Transverse colon (tissue), 4 donors: Measurements from ENCODE around the gene C16orf54. TPM values are rescaled to one million over a fixed set of nuclear protein-coding genes. Genes with fewer than 3 reads are reported as not detected.
"Not testable (repeated sequence)": the region's sequence is repeated elsewhere in the genome, so short reads cannot be mapped to it uniquely, and the experiment has no call there.

Source experiments
- DNase-seq: peaks from one replicate; pipeline ENCODE4 v3.0.0-alpha.2; 2019
- H3K27ac ChIP-seq, 4 donors: fragments of 200-600 bp; sonication (generic); 2 replicates each; pipeline ENCODE4 v1.5.1; 2016 to 2018; ENCODE audit warnings: inconsistent platforms in 4 of 4
- H3K27me3 ChIP-seq: fragments of 200-600 bp; sonication (generic); 2 replicates; pipeline ENCODE4 v1.5.1; 2017; ENCODE audit warnings: inconsistent platforms
- H3K36me3 ChIP-seq, 4 donors: fragments of 200-600 bp; sonication (generic); 2 replicates each; pipeline ENCODE4 v1.5.1; 2017 to 2019; ENCODE audit warnings: inconsistent platforms in 4 of 4
- H3K4me1 ChIP-seq, 4 donors: fragments of 200-600 bp; sonication (generic); 2 replicates each; pipeline ENCODE4 v1.5.1; 2017 to 2020; ENCODE audit warnings: inconsistent platforms in 4 of 4
- H3K4me3 ChIP-seq, 4 donors: fragments of 200-600 bp; sonication (generic); 1 replicate in 1 of 4; 2 replicates in 3 of 4; pipeline versions ENCODE4 v1.5.1 to v1.6.1; 2017 to 2019; ENCODE audit warnings: inconsistent platforms in 4 of 4
- H3K9me3 ChIP-seq, 2 donors: fragments of 200-600 bp; sonication (generic); 2 replicates each; pipeline ENCODE4 v1.5.1; 2017 to 2019; ENCODE audit warnings: inconsistent platforms in 2 of 2
- EP300 ChIP-seq: sonication (generic); formaldehyde crosslinking; IDR thresholded peaks from one replicate; pipeline ENCODE4 v1.6.1; 2017; ENCODE audit warnings: antibody characterized with exemption, low read depth
- POLR2A ChIP-seq: fragments of 450-650 bp; IDR thresholded peaks from one replicate; pipeline ENCODE4 v1.6.1; 2016; ENCODE audit warnings: antibody characterized with exemption, mild to moderate bottlenecking, moderate library complexity
- POLR2AphosphoS5 ChIP-seq, 3 donors: sonication (generic); formaldehyde crosslinking; IDR thresholded peaks; one replicate each; pipeline ENCODE4 v1.6.1; 2016; ENCODE audit warnings: antibody characterized with exemption in 3 of 3
- WGBS, 2 donors: methylation state at CpG; one replicate each; pipeline ENCODE4 v1.1.5; 2018; ENCODE audit warnings: low coverage in 1 of 2; 5-methylcytosine and 5-hydroxymethylcytosine counted together
- in situ Hi-C, 4 donors: fragments of 200-750 bp; cut with MboI; loops; one replicate each; pipeline versions ENCODE4 v1.15.0 to v1.15.1; 2017; ENCODE audit warnings: low sequenced_read_pairs in 3 of 4, low pct_ligation_motif_present in 1 of 4, low pct_unique_long_range_greater_than_20kb in 1 of 4
- intact Hi-C: fragments of 100-400 bp; cut with DNase I; formaldehyde crosslinking; loops from one replicate; pipeline ENCODE4 v1.15.1; 2023; ENCODE audit warnings: low total_unique reads
- total RNA-seq, 4 donors: library from RNA; depleted of rRNA; stranded (reverse); fragments of >200 nt; gene quantifications; one replicate each; pipeline ENCODE4 v1.1.0, GENCODE V29; 2016
- TF ChIP-seq, protein P1 (sequence below), 5 experiments: fragments of 200-600 bp in 3 of 5; fragments of 450-650 bp in 2 of 5; sonication (generic) in 3 of 5; IDR thresholded peaks; 1 replicate in 2 of 5; 2 replicates in 3 of 5; pipeline ENCODE4 v1.5.1; 2016 to 2017; ENCODE audit warnings: antibody characterized with exemption in 5 of 5, inconsistent platforms in 3 of 5, mild to moderate bottlenecking in 2 of 5, moderate library complexity in 1 of 5

C16orf54 gene
- total RNA-seq, 4 donors from 2014 or later = 3.0 to 8.2 (median 3.8) TPM; not detected in 1

GRCh38 chr16:29740630-29741015 lies 5.2 kb downstream of the C16orf54 start:
- H3K4me3 ChIP-seq, intact Hi-C loops, in situ Hi-C loops, H3K27me3 ChIP-seq, H3K9me3 ChIP-seq, H3K36me3 ChIP-seq: not testable (repeated sequence)
- Histone ChIP-seq H3K4me1 (peaks cover 13 to 91% (median 56%) of the 10 kb centered on the region in 4 donors), H3K27ac (peak overlapping the region; percentile 74 to 85 (median 82))
- 35% methylated on average over 11 of the region's 11 CpGs; no CpG with 5 or more reads in 1 of the 2 donors for WGBS, 2 donors
- peak; percentile 23 for TF ChIP-seq EP300
- TF ChIP-seq POLR2A = peak; percentile 37
- peak in 2 of 3 donors; percentile 4 to 40 for TF ChIP-seq POLR2AphosphoS5 (IDR thresholded peaks at IDR 0.05)
- peak; percentile 51 for DNase-seq

DNA sequence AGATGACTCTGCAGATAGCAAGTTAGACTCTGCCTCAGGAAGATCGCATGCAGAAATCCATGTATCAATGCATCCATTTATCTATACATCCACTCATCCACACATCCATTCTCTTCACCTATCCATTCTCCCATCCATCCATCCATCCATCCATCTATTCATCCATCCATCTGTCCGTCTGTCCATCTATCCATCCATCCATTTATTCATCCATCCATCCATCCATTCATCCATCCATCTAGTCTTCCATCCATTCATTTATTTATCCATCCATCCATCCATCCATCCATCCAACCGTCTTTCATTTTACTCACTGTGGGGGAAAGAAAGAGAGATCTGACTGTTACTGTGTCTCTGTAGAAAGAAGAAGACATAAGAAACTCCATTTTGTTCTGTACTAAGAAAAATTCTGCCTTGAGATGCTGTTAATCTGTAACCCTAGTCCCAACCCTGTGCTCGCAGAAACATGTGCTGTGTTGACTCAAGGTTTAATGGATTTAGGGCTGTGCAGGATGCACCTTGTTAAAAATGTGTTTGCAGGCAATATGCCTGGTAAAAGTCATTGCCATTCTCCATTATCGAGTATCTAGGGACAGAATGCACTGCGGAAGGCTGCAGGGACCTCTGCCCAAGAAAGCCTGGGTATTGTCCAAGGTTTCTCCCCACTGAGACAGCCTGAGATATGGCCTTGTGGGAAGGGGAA lies 5.7 kb downstream of the C16orf54 start:
- Histone ChIP-seq H3K4me1 (peaks cover 13 to 93% (median 53%) of the 10 kb centered on the region in 4 donors), H3K27ac (peak overlapping the region; percentile 74 to 85 (median 82))
- in situ Hi-C loops, H3K27me3 ChIP-seq, H3K36me3 ChIP-seq, intact Hi-C loops, H3K9me3 ChIP-seq, H3K4me3 ChIP-seq: not testable (repeated sequence)
- peak; percentile 38 for DNase-seq
- 57 to 59% methylated on average over 4 to 6 of the region's 6 CpGs for WGBS, 2 donors

DNA sequence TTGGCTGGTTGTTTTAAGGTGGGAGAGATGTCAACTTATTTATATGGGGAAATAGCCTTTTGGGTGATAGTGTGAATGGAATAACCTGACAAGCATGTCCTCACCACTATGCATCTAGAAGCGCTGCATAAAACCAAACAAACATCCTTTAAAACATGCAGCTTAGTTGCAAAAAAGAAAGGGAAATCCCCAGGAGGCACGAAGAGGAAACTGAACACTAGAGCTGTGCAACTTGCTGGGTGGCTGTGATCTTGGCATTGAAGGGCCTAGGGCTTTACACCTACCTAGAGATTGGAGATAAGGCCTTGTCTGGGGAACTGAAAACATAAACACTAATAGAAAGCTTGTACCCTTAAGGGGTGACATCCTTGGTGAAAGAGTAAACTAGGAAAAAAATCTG lies 7.3 kb downstream of the C16orf54 start:
- TF ChIP-seq POLR2A (no peak), EP300 (no peak), POLR2AphosphoS5 (IDR thresholded peaks at IDR 0.05) (no peak)
- TF ChIP-seq, protein P1, sequence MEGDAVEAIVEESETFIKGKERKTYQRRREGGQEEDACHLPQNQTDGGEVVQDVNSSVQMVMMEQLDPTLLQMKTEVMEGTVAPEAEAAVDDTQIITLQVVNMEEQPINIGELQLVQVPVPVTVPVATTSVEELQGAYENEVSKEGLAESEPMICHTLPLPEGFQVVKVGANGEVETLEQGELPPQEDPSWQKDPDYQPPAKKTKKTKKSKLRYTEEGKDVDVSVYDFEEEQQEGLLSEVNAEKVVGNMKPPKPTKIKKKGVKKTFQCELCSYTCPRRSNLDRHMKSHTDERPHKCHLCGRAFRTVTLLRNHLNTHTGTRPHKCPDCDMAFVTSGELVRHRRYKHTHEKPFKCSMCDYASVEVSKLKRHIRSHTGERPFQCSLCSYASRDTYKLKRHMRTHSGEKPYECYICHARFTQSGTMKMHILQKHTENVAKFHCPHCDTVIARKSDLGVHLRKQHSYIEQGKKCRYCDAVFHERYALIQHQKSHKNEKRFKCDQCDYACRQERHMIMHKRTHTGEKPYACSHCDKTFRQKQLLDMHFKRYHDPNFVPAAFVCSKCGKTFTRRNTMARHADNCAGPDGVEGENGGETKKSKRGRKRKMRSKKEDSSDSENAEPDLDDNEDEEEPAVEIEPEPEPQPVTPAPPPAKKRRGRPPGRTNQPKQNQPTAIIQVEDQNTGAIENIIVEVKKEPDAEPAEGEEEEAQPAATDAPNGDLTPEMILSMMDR (IDR thresholded peaks at IDR 0.05) = no peak
- 44% methylated on average over 1 to 2 of the region's 2 CpGs for WGBS, 2 donors
- H3K36me3 ChIP-seq = no peaks in the 10 kb centered on the region
- H3K4me3 ChIP-seq = no peak overlapping the region
- H3K27me3 ChIP-seq = no peaks in the 10 kb centered on the region
- H3K27ac ChIP-seq = peak overlapping the region; percentile 52 to 85 (median 70)
- H3K9me3 ChIP-seq = no peaks in the 10 kb centered on the region
- DNase-seq = peak; percentile 44
- in situ Hi-C loops = no loop called here
- peaks cover 13 to 83% (median 40%) of the 10 kb centered on the region in 4 donors for H3K4me1 ChIP-seq
- intact Hi-C loops = no loop called here

- in situ Hi-C loops = no loop called here
- peak overlapping the region; percentile 2 to 85 (median 70) for H3K27ac ChIP-seq
Observed at GRCh38 chr16:29737713-29738112, 8.1 kb downstream of the C16orf54 start.

DNA sequence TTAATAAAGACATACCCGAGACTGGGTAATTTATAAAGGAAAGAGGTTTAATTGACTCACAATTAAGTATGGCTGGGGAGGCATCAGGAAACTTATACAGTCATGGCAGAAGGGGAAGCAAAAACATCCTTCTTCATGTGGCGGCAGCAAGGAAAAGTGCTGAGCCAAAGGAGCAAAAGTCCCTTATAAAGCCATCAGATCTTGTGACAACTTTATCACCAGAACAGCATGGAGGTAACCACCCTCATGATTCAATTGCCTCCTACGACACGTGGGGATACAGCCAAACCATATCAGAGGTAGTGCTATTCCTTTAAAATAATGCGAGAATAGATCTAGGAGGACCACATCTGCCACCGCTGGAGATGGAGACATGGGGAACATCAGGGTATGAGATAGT lies 9.0 kb downstream of the C16orf54 start:
- Histone ChIP-seq H3K9me3 (no peaks in the 10 kb centered on the region), H3K4me1 (peaks cover 13 to 65% (median 32%) of the 10 kb centered on the region in 4 donors), H3K27ac (peak overlapping the region; percentile 1 to 74 (median 50)), H3K4me3 (peak overlapping the region in 1 of 4 donors; percentile 26), H3K27me3 (no peaks in the 10 kb centered on the region), H3K36me3 (no peaks in the 10 kb centered on the region)
- 60 to 65% methylated on average over 1 to 6 of the region's 6 CpGs for WGBS, 2 donors
- in situ Hi-C loops = no loop called here
- no peak for TF ChIP-seq EP300
- peak in 2 of 3 donors; percentile 72 to 86 for TF ChIP-seq POLR2AphosphoS5 (IDR thresholded peaks at IDR 0.05)
- TF ChIP-seq, protein P1 (IDR thresholded peaks at IDR 0.05) = no peak
- TF ChIP-seq POLR2A = peak; percentile 61
- intact Hi-C loops = no loop called here
- peak; percentile 53 for DNase-seq

More at GRCh38 chr16:29737713-29738112, 8.1 kb downstream of the C16orf54 start:
- Histone ChIP-seq H3K4me3 (no peak overlapping the region), H3K36me3 (no peaks in the 10 kb centered on the region), H3K4me1 (peaks cover 13 to 75% (median 36%) of the 10 kb centered on the region in 4 donors), H3K9me3 (no peaks in the 10 kb centered on the region), H3K27me3 (no peaks in the 10 kb centered on the region)
- DNase-seq = no peak
- TF ChIP-seq, protein P1 (IDR thresholded peaks at IDR 0.05) = no peak
- no peak for TF ChIP-seq POLR2AphosphoS5 (IDR thresholded peaks at IDR 0.05)
- no peak for TF ChIP-seq EP300
- TF ChIP-seq POLR2A = no peak
- intact Hi-C loops = no loop called here
- 50 to 65% methylated on average over 5 of the region's 5 CpGs for WGBS, 2 donors
